SK-N-SH (cell line): Measurements from ENCODE around the gene FRS2. TPM values are rescaled to one million over a fixed set of nuclear protein-coding genes. Genes with fewer than 3 reads are reported as not detected.

Source experiments
- CTCF ChIA-PET: fragments of 300-600, 350-600 bp; formaldehyde crosslinking; extraction: SDS; loops from one replicate; lab custom pipeline; 2021; lab: Yijun Ruan, JAX
- POLR2A ChIA-PET: fragments of 350-600 bp; sonication (Branson Sonifier 250); formaldehyde crosslinking; extraction: SDS; loops from one replicate; lab custom pipeline; 2020; ENCODE audit warnings: antibody characterized with exemption, inconsistent platforms; lab: Yijun Ruan, JAX
- DNase-seq: peaks from one replicate; pipeline ENCODE4 v3.0.0; 2012
- H2AFZ ChIP-seq: fragments of 200-600 bp; sonication (generic); 2 replicates; pipeline ENCODE4 v1.8.1; 2016; ENCODE audit warnings: antibody characterized with exemption, mild to moderate bottlenecking, low read depth
- H3F3A ChIP-seq: fragments of 200-600 bp; sonication (generic); replicated peaks from 2 replicates; pipeline ENCODE3; 2016; ENCODE audit warnings: antibody characterized with exemption, mild to moderate bottlenecking; ENCODE audit not compliant: insufficient read depth
- H3K27ac ChIP-seq, 2 experiments: fragments of 200-500 bp in 1 of 2; fragments of 200-600 bp in 1 of 2; sonication (Bioruptor generic) in 1 of 2; sonication (generic), shearing (Covaris generic) in 1 of 2; 2 replicates each; pipeline versions ENCODE4 v1.5.1 to v1.6.1; 2014 to 2016; ENCODE audit warnings: low read depth in 2 of 2, inconsistent platforms in 1 of 2, low read length in 1 of 2, mild to moderate bottlenecking in 1 of 2, mixed read lengths in 1 of 2
- H3K27me3 ChIP-seq: fragments of 200-600 bp; sonication (generic), shearing (Covaris generic); 2 replicates; pipeline ENCODE4 v1.6.1; 2016; ENCODE audit warnings: mixed run types; ENCODE audit not compliant: insufficient read depth
- H3K36me3 ChIP-seq, 2 experiments: fragments of 200-500 bp in 1 of 2; fragments of 200-600 bp in 1 of 2; sonication (Bioruptor generic) in 1 of 2; sonication (generic) in 1 of 2; replicated peaks in 1 of 2; 2 replicates each; pipeline versions ENCODE3 to v1.5.1; 2014 to 2016; ENCODE audit warnings: low read length in 1 of 2, mild to moderate bottlenecking in 1 of 2; ENCODE audit not compliant: insufficient read depth in 2 of 2, control insufficient read depth in 1 of 2
- H3K4me1 ChIP-seq, 2 experiments: fragments of 200-500 bp in 1 of 2; fragments of 200-600 bp in 1 of 2; sonication (Bioruptor generic) in 1 of 2; sonication (generic), shearing (Covaris generic) in 1 of 2; 2 replicates each; pipeline versions ENCODE4 v1.5.1 to v1.6.1; 2014 to 2016; ENCODE audit warnings: low read depth in 1 of 2, low read length in 1 of 2, mixed run types in 1 of 2; ENCODE audit not compliant: insufficient read depth in 2 of 2, control insufficient read depth in 1 of 2
- H3K4me2 ChIP-seq: fragments of 200-600 bp; sonication (generic), shearing (Covaris generic); 2 replicates; pipeline ENCODE4 v1.6.1; 2017; ENCODE audit warnings: mixed run types
- H3K4me3 ChIP-seq, 2 experiments: fragments of 200-500 bp in 1 of 2; fragments of 200-600 bp in 1 of 2; sonication (Bioruptor generic) in 1 of 2; sonication (generic), shearing (Covaris generic) in 1 of 2; 2 replicates each; pipeline versions ENCODE4 v1.5.1 to v1.8.1; 2014 to 2016; ENCODE audit warnings: low read depth in 2 of 2, inconsistent platforms in 1 of 2, low read length in 1 of 2, mild to moderate bottlenecking in 1 of 2, mixed read lengths in 1 of 2, moderate library complexity in 1 of 2
- H3K79me2 ChIP-seq: fragments of 200-600 bp; sonication (generic); 2 replicates; pipeline ENCODE4 v1.8.1; 2017; ENCODE audit warnings: mild to moderate bottlenecking; ENCODE audit not compliant: insufficient read depth
- H3K9ac ChIP-seq: fragments of 200-600 bp; sonication (generic); 2 replicates; pipeline ENCODE4 v1.6.1; 2017; ENCODE audit warnings: mixed run types
- H3K9me2 ChIP-seq: fragments of 200-600 bp; sonication (generic); 2 replicates; pipeline ENCODE4 v1.6.1; 2017; ENCODE audit warnings: mixed run types
- H3K9me3 ChIP-seq: fragments of 200-600 bp; sonication (generic); 2 replicates; pipeline ENCODE4 v1.6.1; 2017; ENCODE audit warnings: mixed run types, mild to moderate bottlenecking, moderate library complexity
- H4K20me1 ChIP-seq: fragments of 200-600 bp; sonication (generic); 2 replicates; pipeline ENCODE4 v1.6.1; 2017; ENCODE audit warnings: mild to moderate bottlenecking, mixed run types; ENCODE audit not compliant: insufficient read depth
- ELF1 ChIP-seq: IDR thresholded peaks from 2 replicates; pipeline ENCODE4 v1.4.0; 2012
- EP300 ChIP-seq, 2 experiments: IDR thresholded peaks; 2 replicates each; pipeline versions ENCODE4 v1.4.0 to v1.6.1; 2012; ENCODE audit warnings: borderline replicate concordance in 1 of 2, low read depth in 1 of 2, low read length in 1 of 2
- FOSL2 ChIP-seq: IDR thresholded peaks from 2 replicates; pipeline ENCODE4 v1.4.0; 2012; ENCODE audit warnings: low read depth, mild to moderate bottlenecking, moderate library complexity, borderline replicate concordance
- FOXJ3 ChIP-seq: sonication (generic); formaldehyde crosslinking; IDR thresholded peaks from 2 replicates; pipeline ENCODE4 v1.5.1; 2020; ENCODE audit warnings: mild to moderate bottlenecking, missing genetic modification reagents
- GATA2 ChIP-seq: sonication (generic); formaldehyde crosslinking; IDR thresholded peaks from 2 replicates; pipeline ENCODE4 v1.5.0; 2020; ENCODE audit warnings: mild to moderate bottlenecking, missing genetic modification reagents
- JUND ChIP-seq: IDR thresholded peaks from 2 replicates; pipeline ENCODE4 v1.4.0; 2012
- MEF2A ChIP-seq: IDR thresholded peaks from 2 replicates; pipeline ENCODE4 v1.4.0; 2012; ENCODE audit warnings: low read depth, borderline replicate concordance
- MXI1 ChIP-seq: IDR thresholded peaks from 2 replicates; pipeline ENCODE4 v1.6.1; 2012; ENCODE audit warnings: mild to moderate bottlenecking, low read depth, low read length, improper control_type of control experiment
- NFIC ChIP-seq: IDR thresholded peaks from 2 replicates; pipeline ENCODE4 v1.4.0; 2012; ENCODE audit warnings: borderline replicate concordance
- NRF1 ChIP-seq: IDR thresholded peaks from 2 replicates; pipeline ENCODE4 v1.6.1; 2012; ENCODE audit warnings: low read depth, mild to moderate bottlenecking, low read length
- RAD21 ChIP-seq: IDR thresholded peaks from 2 replicates; pipeline ENCODE4 v1.6.1; 2012; ENCODE audit warnings: mild to moderate bottlenecking, low read length
- RFX5 ChIP-seq: IDR thresholded peaks from 2 replicates; pipeline ENCODE4 v1.6.1; 2012; ENCODE audit warnings: mild to moderate bottlenecking, improper control_type of control experiment, low read length
- RXRA ChIP-seq: IDR thresholded peaks from 2 replicates; pipeline ENCODE4 v1.4.0; 2012; ENCODE audit warnings: low read depth, mild to moderate bottlenecking, borderline replicate concordance
- SIN3A ChIP-seq: IDR thresholded peaks from 2 replicates; pipeline ENCODE4 v1.6.1; 2012; ENCODE audit warnings: low read depth, mild to moderate bottlenecking, low read length, moderate library complexity, borderline replicate concordance
- SMC3 ChIP-seq: IDR thresholded peaks from 2 replicates; pipeline ENCODE4 v1.6.1; 2012; ENCODE audit warnings: low read depth, low read length, improper control_type of control experiment
- TCF12 ChIP-seq: IDR thresholded peaks from 2 replicates; pipeline ENCODE4 v1.4.0; 2012
- TEAD4 ChIP-seq: IDR thresholded peaks from 2 replicates; pipeline ENCODE4 v1.4.0; 2012; ENCODE audit warnings: mild to moderate bottlenecking, borderline replicate concordance; ENCODE audit not compliant: insufficient read depth
- WGBS: methylation state at CpG from one replicate; pipeline ENCODE4 v1.1.6; 2017; ENCODE audit warnings: low lambda C conversion rate; 5-methylcytosine and 5-hydroxymethylcytosine counted together
- polyA plus RNA-seq, 3 experiments: library from polyadenylated mRNA; depleted of rRNA; stranded (reverse); fragments of >200 nt; gene quantifications; 2 replicates each; pipeline ENCODE4 v1.2.3, GENCODE V29; 2012
- TF ChIP-seq, protein P1 (sequence below): fragments of 150-350 bp; IDR thresholded peaks from 2 replicates; pipeline ENCODE4 v1.6.1; 2016; ENCODE audit warnings: mild to moderate bottlenecking, low read depth, low read length
- TF ChIP-seq, protein P2 (sequence below): IDR thresholded peaks from 2 replicates; pipeline ENCODE4 v1.4.0; 2012; ENCODE audit warnings: low read depth
- TF ChIP-seq, protein P3 (sequence below): IDR thresholded peaks from 2 replicates; pipeline ENCODE4; 2012
- TF ChIP-seq, protein P4 (sequence below): fragments of 200-600 bp; sonication (generic); IDR thresholded peaks from 2 replicates; pipeline ENCODE4 v1.6.1; 2017; ENCODE audit warnings: antibody characterized with exemption, mild to moderate bottlenecking, moderate library complexity
- TF ChIP-seq, protein P5 (sequence below): IDR thresholded peaks from 2 replicates; pipeline ENCODE4 v1.4.0; 2012; ENCODE audit warnings: low read depth, borderline replicate concordance

The FRS2 gene
- polyA plus RNA-seq, 1 of the 3 experiments (the other 2 are of a cell fraction): 7.1 TPM

DNA sequence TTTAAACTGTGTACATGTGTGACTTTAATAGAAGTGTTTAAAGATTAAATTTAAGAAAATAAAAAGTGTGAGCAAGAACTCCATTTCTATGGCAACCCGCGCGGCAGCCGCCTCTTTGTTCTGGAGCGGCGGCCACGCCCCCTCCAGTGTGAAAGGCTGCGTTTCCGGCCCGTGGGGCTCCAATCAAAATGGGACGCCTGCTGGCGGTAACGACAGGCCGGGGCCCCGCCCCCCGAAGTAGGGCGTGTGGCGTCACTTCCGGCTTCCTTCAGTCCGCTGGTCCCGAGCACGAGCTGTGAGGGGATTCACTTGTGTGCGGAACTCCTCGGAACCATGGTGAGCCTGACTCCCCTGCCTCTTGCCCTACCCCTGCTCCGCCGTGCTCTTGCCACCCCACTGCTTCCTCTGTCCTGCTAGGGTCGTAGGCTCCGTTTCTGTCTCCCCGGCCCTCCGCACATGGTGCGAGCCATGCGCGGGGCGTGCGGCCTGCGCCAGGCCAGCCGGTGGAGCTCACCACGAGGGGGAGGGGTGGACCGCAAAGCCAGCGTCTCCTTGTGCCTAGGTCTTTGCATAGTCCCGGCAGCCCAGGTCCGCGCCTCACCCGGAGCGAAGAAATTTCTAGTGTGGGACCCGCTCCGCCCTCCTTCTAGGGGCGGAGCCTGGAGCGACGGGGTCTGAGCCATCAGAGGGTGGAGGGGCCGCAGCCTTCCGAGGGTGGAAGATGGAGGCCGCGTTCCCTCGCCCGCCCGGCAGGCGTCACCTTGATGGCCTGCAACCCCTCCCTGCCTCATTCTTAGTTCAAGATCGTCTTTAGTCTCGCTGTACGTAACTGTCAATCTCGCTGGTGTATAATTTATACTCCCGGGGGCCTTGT is 115.2 kb downstream of the FRS2 start, which contains the start of gene CCT2 (continued):
- TF ChIP-seq FOXJ3 (no peak), GATA2 (CRISPR knock-in tag) (no peak), RFX5 (peak; percentile 58; the same call in 1 of the 2 replicates), NRF1 (no peak), NFIC (no peak), FOSL2 (no peak), TCF12 (no peak), SMC3 (peak; percentile 22; the same call in 1 of the 2 replicates), TEAD4 (no peak), ELF1 (peak; percentile 53; the same call in 1 of the 2 replicates), EP300 (IDR thresholded peaks at IDR 0.05; ENCODE audit: borderline replicate concordance in 1 of 2, low read depth in 1 of 2, low read length in 1 of 2) (no peak), SIN3A (peak; percentile 40; the same call in 1 of the 2 replicates)
- TF ChIP-seq, protein P1, sequence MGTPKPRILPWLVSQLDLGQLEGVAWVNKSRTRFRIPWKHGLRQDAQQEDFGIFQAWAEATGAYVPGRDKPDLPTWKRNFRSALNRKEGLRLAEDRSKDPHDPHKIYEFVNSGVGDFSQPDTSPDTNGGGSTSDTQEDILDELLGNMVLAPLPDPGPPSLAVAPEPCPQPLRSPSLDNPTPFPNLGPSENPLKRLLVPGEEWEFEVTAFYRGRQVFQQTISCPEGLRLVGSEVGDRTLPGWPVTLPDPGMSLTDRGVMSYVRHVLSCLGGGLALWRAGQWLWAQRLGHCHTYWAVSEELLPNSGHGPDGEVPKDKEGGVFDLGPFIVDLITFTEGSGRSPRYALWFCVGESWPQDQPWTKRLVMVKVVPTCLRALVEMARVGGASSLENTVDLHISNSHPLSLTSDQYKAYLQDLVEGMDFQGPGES: no peak
- TF ChIP-seq, protein P2, sequence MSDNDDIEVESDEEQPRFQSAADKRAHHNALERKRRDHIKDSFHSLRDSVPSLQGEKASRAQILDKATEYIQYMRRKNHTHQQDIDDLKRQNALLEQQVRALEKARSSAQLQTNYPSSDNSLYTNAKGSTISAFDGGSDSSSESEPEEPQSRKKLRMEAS: no peak; the same call in none of the 2 replicates
- TF ChIP-seq, protein P3, sequence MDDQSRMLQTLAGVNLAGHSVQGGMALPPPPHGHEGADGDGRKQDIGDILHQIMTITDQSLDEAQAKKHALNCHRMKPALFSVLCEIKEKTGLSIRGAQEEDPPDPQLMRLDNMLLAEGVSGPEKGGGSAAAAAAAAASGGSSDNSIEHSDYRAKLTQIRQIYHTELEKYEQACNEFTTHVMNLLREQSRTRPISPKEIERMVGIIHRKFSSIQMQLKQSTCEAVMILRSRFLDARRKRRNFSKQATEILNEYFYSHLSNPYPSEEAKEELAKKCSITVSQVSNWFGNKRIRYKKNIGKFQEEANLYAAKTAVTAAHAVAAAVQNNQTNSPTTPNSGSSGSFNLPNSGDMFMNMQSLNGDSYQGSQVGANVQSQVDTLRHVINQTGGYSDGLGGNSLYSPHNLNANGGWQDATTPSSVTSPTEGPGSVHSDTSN: no peak; the same call in 1 of the 2 replicates
- TF ChIP-seq, protein P4, sequence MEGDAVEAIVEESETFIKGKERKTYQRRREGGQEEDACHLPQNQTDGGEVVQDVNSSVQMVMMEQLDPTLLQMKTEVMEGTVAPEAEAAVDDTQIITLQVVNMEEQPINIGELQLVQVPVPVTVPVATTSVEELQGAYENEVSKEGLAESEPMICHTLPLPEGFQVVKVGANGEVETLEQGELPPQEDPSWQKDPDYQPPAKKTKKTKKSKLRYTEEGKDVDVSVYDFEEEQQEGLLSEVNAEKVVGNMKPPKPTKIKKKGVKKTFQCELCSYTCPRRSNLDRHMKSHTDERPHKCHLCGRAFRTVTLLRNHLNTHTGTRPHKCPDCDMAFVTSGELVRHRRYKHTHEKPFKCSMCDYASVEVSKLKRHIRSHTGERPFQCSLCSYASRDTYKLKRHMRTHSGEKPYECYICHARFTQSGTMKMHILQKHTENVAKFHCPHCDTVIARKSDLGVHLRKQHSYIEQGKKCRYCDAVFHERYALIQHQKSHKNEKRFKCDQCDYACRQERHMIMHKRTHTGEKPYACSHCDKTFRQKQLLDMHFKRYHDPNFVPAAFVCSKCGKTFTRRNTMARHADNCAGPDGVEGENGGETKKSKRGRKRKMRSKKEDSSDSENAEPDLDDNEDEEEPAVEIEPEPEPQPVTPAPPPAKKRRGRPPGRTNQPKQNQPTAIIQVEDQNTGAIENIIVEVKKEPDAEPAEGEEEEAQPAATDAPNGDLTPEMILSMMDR: peak; percentile 45

DNA sequence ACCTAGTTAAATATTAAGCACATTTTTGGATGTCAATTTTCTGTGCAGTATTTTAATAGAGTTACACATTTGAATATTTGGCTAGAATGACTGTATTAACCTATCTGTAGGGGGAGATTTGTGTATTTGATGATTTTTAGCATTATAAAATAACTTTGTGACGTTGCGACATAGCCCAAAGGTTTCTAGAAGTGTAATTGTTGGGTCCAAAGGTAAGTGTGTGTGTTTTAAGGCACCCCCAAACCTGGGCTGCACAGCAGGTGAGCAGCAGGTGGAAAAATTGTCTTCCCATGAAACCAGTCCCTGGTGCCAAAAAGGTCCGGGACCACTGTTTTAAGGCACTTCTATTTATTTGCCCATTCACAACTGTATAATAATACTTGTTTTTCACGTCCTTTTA is 118.3 kb downstream of the FRS2 start:
- TF ChIP-seq, protein P1: no peak
- TF ChIP-seq JUND: no peak
- no peak for TF ChIP-seq MXI1
- no peak for TF ChIP-seq MEF2A
- TF ChIP-seq SMC3: no peak
- TF ChIP-seq NRF1: no peak
- TF ChIP-seq RXRA: no peak
- TF ChIP-seq, protein P5, sequence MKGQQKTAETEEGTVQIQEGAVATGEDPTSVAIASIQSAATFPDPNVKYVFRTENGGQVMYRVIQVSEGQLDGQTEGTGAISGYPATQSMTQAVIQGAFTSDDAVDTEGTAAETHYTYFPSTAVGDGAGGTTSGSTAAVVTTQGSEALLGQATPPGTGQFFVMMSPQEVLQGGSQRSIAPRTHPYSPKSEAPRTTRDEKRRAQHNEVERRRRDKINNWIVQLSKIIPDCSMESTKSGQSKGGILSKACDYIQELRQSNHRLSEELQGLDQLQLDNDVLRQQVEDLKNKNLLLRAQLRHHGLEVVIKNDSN: no peak
- TF ChIP-seq RAD21: no peak
- 96% methylated on average over 4 of the region's 4 CpGs for WGBS
- no peak overlapping the region for H3K9ac ChIP-seq
- peaks cover 6% of the 10 kb centered on the region for H3F3A ChIP-seq
- no peaks in the 10 kb centered on the region for H3K9me3 ChIP-seq
- no peak overlapping the region for H3K4me3 ChIP-seq
- H3K79me2 ChIP-seq: peaks cover 68% of the 10 kb centered on the region
- no peak overlapping the region for H2AFZ ChIP-seq
- no peak for DNase-seq
- H3K4me1 ChIP-seq: peaks cover 4 to 5% of the 10 kb centered on the region in 2 experiments; a peak in 3 of 4 replicates
- H3K27me3 ChIP-seq: no peaks in the 10 kb centered on the region
- no peaks in the 10 kb centered on the region for H3K9me2 ChIP-seq
- no peak overlapping the region for H3K4me2 ChIP-seq
- no peak overlapping the region for H3K27ac ChIP-seq
- peaks cover 66 to 73% of the 10 kb centered on the region in 2 experiments for H3K36me3 ChIP-seq
- ChIA-PET POLR2A (no interaction called here), CTCF (interaction anchor here (1.3 kb wide), 2 partner anchors 12 to 51 kb away, joined by 3 to 5 read pairs; no protein-coding TSS in a partner anchor)
- H4K20me1 ChIP-seq: peaks cover 12% of the 10 kb centered on the region
